HG02610 (cell line): Measurements from ENCODE around the gene BORCS8.

Source experiments
- ATAC-seq: cut with Tn5 transposase; IDR thresholded peaks from one replicate; pipeline ENCODE4 v1.9.1; 2021; ENCODE audit warnings: mild to moderate bottlenecking, moderate library complexity; ENCODE audit not compliant: unreplicated experiment

Gene BORCS8

GRCh38 chr19:19214159-19214490 is 22.2 kb upstream of the BORCS8 start:
- ATAC-seq = no peak

DNA sequence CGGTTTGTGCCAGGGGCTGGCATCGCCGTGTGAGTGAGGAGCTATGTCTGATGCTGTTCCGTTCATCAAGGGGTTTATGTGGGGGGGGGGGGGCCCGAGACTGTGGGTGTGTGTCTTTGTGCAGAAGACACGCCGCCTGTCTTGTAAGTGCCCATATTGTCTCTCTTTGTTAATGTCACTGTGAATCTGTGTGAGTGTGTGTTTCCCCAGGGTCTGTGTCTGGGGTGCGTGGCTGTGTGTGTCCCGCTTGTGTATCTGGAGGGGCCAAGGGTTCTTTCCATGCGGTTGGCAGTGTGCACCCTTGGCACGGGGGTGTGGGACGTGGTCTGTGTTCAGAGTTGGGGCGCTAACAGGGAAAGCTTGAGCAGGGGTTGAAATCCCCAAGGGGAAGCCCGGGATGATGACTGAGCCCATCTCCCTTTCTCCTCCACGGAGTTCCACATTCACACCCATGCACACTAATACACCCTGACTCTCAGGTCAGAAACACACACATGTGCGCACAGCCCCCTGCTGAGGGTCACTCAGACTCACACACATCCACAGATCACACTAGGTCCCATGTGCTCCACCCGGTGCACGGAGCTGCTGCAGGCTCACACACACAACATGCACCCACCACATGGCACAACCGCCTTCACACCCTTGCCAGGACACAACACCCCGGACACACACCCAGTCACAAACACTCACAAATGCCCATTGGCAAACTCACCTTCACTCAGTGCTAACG is 21.6 kb upstream of the BORCS8 start:
- ATAC-seq = no peak

GRCh38 chr19:19212916-19213315 is 21.0 kb upstream of the BORCS8 start:
- no peak for ATAC-seq

- no peak for ATAC-seq
These were observed 19.8 kb upstream of the BORCS8 start, which contains the start of gene NCAN for GRCh38 chr19:19211499-19212420. Gene NCAN, plus strand, starts transcription at chr19:19211958. Its CDS starts 4,996 bp downstream, at chr19:19216954.

- no peak for ATAC-seq
These were observed 17.4 kb upstream of the BORCS8 start for GRCh38 chr19:19209372-19209771.

- ATAC-seq = no peak
These were observed 16.0 kb upstream of the BORCS8 start for GRCh38 chr19:19207637-19208572.

DNA sequence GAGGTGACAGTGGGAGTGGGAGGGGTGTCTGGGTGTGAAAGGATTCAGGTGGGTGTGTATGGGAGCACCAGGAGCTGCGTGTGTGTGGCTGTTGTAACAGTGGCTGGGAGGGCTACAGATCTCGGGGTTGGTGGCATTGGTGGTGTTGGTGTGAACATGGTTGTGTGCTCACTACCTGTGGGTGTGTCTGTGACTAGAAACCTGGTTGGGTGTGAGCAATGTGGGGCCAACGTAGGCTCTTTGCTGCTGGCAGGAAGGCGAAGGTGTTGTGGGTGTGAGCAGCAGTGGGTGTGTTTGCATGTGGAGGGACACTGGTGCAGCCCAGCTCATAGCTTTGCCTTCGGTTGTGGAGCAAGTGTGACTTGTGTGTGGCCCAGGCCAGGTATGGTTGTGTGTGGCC is 15.0 kb upstream of the BORCS8 start:
- ATAC-seq = no peak

GRCh38 chr19:19205416-19206410 is 13.8 kb upstream of the BORCS8 start:
- ATAC-seq = no peak

DNA sequence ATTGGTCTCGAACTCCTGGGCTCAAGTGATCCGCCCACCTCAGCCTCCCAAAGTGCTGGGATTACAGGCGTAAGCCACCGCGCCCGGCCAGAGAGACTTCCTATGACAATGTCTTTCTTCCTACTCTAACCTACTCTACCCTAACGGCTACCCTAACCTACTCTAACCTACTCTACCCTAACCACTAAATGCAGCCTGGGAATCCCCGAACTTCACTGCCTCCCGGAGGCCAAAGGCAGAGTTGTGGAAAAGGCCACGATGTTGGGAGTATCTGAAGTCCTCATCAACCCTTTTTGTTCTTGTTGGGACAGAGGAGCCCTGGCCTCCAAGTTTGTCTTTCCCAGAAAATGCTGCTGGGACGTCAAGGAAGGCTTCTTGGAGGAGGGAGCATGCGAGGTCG is 12.2 kb upstream of the BORCS8 start:
- no peak for ATAC-seq

DNA sequence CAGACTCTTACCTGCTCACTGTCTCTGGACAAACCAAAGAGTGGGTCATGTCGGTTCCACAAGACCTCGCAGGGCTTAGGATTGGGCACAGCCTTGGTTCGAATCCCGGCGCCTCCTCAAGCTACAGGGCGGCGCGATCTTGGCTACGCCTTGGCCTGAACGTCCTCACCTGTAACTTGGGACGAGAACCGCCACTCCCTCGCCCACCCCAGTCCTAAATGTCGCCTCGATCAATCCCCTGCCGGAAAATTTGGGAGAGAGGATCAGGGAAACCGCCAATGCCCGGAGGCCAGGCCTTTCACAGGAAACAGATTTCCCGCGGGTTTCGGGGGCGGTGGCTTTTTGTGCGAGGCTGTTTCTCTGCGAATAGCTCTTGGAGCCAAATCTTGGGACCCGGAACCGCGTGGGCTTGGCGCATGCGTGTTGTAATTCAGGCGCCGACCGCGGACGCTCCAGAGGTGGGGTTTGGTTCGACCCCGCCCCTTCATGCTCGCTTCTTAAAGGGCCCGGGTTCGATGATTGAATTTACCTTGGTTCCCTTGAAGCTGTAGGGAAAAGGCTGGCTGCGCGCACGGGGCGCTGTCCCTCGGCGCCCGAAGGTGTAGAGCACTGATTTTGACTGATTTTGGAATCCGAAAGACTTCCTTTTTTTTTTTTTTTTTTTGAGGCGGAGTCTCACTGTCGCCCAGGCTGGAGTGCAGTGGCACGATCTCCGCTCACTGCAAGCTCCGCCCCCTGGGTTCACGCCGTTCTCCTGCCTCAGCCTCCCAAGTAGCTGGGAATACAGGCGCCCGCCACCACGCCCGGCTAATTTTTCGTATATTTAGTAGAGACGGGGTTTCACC is 11.3 kb upstream of the BORCS8 start, which contains the start of gene NR2C2AP:
TSS of gene NR2C2AP (minus strand) at position 403 of the 845 bp plus-strand sequence. CDS start at position 49, 354 bp downstream.
- peak; percentile 68 for ATAC-seq

- ATAC-seq = peak; percentile 19
These were observed 10.7 kb upstream of the BORCS8 start for GRCh38 chr19:19202707-19203011.

DNA sequence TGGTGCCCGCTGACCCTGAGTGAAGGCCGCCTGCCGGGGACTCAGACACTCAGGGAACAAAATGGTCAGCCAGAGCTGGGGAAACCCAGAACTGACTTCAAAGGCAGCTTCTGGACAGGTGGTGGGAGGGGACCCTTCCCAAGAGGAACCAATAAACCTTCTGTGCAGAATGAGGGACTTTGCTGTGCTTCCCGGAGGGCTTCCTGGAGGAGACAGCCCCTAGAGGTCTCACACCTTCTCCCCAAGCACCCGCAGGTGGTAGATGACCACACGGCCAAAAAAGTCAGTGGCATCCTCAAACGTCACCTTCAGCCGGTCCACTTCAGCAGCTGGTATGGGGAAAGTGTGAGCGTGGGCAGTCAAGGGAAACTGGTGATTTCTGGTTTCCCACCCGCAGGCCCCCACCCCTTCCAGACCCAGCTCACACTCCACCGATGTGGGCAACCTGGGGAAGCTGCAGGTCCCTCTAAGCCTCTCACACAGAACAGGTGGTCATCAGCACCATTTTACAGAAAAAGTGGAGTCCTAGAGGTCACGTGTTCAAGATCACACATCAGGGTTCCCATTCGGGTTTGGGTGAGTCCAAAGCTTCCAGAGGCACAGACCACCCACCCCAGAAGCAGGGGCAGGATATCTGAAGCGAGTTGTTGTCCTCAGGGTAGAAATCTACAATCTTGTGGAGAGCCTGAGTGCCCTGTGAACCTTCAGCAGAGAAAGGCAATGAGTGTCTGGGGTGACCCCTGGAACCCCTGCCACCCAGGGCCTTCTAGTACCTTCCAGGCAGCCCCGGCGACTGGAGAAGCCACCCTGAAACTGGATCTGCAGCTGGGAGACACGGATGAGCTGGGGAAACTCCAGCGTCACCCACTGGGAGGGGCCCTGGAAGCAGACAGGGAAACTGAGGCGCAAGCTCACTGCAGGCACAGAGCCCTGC is 10.0 kb upstream of the BORCS8 start:
- no peak for ATAC-seq

DNA sequence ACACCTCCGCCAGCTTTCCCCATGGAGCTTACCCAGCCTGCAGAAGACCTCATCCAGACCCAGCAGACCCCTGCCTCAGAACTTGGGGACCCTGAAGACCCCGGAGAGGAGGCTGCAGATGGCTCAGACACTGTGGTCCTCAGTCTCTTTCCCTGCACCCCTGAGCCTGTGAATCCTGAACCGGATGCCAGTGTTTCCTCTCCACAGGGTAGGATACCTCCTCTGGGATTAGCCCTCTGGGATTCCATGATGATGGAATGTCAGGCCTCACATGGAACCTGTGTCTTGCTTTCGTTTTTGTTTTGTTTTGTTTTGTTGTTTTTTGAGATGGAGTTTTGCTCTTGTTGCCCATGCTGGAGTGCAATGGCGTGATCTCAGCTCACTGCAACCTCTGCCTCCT is 2.0 kb upstream of the BORCS8 start:
- no peak for ATAC-seq

DNA sequence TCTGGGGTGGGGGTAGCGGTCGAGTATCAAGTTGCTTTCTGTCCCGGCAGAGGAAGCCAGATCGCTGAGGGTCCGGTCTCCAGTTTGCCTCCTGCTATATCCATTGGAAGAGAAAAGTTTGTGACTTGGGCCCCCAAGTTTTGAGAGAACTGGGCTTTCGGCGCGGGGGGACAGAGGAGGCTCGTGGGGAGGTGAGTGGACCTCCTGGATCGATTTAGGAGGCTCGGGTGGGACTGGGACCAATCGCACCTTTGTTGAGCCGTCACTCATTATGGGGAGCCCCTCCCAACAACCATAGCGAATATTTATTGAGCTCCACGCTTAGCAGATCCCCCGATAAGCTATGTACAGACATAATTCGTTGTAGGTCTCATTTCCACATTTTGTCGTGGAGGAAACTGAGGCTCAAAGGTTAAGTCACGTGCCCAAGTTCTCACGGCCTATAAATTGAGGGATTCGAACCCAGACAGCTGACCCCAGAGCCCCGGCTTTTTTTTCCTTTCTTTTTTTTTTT is 1.0 kb upstream of the BORCS8 start:
- no peak for ATAC-seq

GRCh38 chr19:19191768-19192077 is 229 bp downstream of the BORCS8 start:
- ATAC-seq = no peak

GRCh38 chr19:19186742-19187141 is 5.2 kb downstream of the BORCS8 start:
- ATAC-seq = no peak

DNA sequence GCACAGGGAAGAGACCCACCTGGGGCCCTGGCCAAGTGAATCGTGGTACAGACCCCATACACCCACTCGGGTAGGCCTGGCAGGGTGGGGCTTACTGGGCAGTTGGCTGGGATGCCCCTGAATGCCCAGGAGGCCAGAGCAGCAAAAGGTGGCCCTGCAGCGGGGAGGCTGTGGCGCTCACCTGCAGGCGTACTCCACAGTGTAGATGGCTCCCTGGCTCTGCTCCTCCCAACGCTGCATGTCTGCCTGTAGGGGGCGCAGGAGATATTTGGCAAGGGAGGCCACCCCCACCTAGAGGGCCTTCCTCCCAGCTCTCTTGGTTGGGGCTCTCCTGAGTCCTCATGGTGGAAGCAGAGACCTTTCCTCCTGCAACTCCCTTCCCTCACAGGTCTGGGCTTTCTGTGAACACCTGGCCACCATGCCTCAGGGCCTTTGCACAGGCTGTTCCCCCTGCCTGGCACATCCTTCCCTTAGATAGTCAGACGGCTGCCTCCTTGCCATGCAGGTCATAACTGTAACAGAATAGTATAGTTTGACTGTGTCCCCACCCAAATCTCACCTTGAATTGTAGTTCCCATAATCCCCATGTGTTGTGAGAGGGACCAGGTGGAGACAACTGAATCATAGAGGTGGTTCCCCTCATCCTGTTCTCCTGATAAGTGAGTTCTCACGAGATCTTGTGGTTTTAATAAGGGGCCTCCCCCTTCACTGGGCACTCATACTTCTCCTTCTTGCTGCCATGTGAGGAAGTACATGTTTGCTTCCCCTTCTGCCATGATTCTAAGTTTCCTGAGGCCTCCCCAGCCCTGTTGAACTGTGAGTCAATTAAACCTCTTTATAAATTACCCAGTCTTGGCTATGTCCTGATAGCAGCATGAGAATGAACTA is 5.9 kb downstream of the BORCS8 start:
- ATAC-seq = no peak
